ENCODE measurements around the gene ATRIP.
"Not testable (repeated sequence)": the region's sequence is repeated elsewhere in the genome, so short reads cannot be mapped to it uniquely, and the experiment has no call there.

Gene ATRIP

GRCh38 chr3:48436477-48436787, 10.1 kb upstream of the ATRIP start:
- no peak for DNase-seq (ENCODE audit: low read depth, low spot score)

- no peak for DNase-seq (ENCODE audit: low read depth, low spot score)
Observed at GRCh38 chr3:48436855-48437254, 9.7 kb upstream of the ATRIP start.

- DNase-seq (ENCODE audit: low read depth, low spot score): no peak
Observed at GRCh38 chr3:48437812-48438211, 8.7 kb upstream of the ATRIP start.

- peak; percentile 82 for DNase-seq (ENCODE audit: low read depth, low spot score)
Observed at GRCh38 chr3:48439820-48440589, 6.5 kb upstream of the ATRIP start, which contains the start of the genes CCDC51 and TMA7. CCDC51 (minus strand) TSS chr3:48440119; CDS start chr3:48435128, 4,991 bp downstream. TMA7 (plus strand) TSS chr3:48440257; CDS start chr3:48440297, 40 bp downstream.

- no peak for DNase-seq (ENCODE audit: low read depth, low spot score)
Observed at GRCh38 chr3:48440590-48440958, 6.0 kb upstream of the ATRIP start.

- DNase-seq (ENCODE audit: low read depth, low spot score): no peak
Observed at GRCh38 chr3:48441940-48442339, 4.6 kb upstream of the ATRIP start.

- DNase-seq (ENCODE audit: low read depth, low spot score): no peak
Observed at GRCh38 chr3:48445277-48445882, 1.2 kb upstream of the ATRIP start.

GRCh38 chr3:48446043-48446424, 503 bp upstream of the ATRIP start:
- DNase-seq (ENCODE audit: low read depth, low spot score): no peak

- DNase-seq (ENCODE audit: low read depth, low spot score): no peak
Observed at GRCh38 chr3:48451270-48451669, 4.7 kb downstream of the ATRIP start.

GRCh38 chr3:48456456-48456855, 9.9 kb downstream of the ATRIP start:
- no peak for DNase-seq (ENCODE audit: low read depth, low spot score)

- no peak for DNase-seq (ENCODE audit: low read depth, low spot score)
Observed at GRCh38 chr3:48459331-48459730, 12.8 kb downstream of the ATRIP start.

GRCh38 chr3:48459773-48460516, 13.4 kb downstream of the ATRIP start:
- DNase-seq (ENCODE audit: low read depth, low spot score): no peak

GRCh38 chr3:48460517-48460902, 14.0 kb downstream of the ATRIP start:
- no peak for DNase-seq (ENCODE audit: low read depth, low spot score)

- DNase-seq (ENCODE audit: low read depth, low spot score): not testable (repeated sequence)
Observed at GRCh38 chr3:48461767-48462166, 15.2 kb downstream of the ATRIP start.

- DNase-seq (ENCODE audit: low read depth, low spot score): no peak
Observed at GRCh38 chr3:48463703-48464102, 17.2 kb downstream of the ATRIP start.

- no peak for DNase-seq (ENCODE audit: low read depth, low spot score)
Observed at GRCh38 chr3:48464713-48465221, 18.2 kb downstream of the ATRIP start.

- no peak for DNase-seq (ENCODE audit: low read depth, low spot score)
Observed at GRCh38 chr3:48465237-48465530, 18.6 kb downstream of the ATRIP start.

GRCh38 chr3:48465531-48466378, 19.2 kb downstream of the ATRIP start:
- DNase-seq (ENCODE audit: low read depth, low spot score): peak; percentile 96

GRCh38 chr3:48466386-48467109, 20.0 kb downstream of the ATRIP start:
- DNase-seq (ENCODE audit: low read depth, low spot score): no peak

- no peak for DNase-seq (ENCODE audit: low read depth, low spot score)
Observed at GRCh38 chr3:48467110-48467454, 20.5 kb downstream of the ATRIP start.

All from brain pericyte (primary cell).